CD4-positive, alpha-beta T cell (primary cell): ENCODE measurements around the gene SQSTM1. TPM values are rescaled to one million over a fixed set of nuclear protein-coding genes. Genes with fewer than 3 reads are reported as not detected.

Experiments
- ATAC-seq: fragments of 200-7000 bp; cut with Tn5 transposase; one replicate; pipeline ENCODE4 v1.10.0; 2022; ENCODE audit warnings: mild to moderate bottlenecking; ENCODE audit not compliant: poor library complexity
- CTCF ChIA-PET: fragments of 350-600 bp; sonication (Branson Sonifier 250); formaldehyde crosslinking; loops from one replicate; lab custom pipeline; 2021; ENCODE audit warnings: antibody characterized with exemption, inconsistent platforms; lab: Charles Lee
- POLR2A ChIA-PET: fragments of 350-600 bp; sonication (Branson Sonifier 250); formaldehyde crosslinking; loops from one replicate; lab custom pipeline; 2021; ENCODE audit warnings: antibody characterized with exemption, inconsistent platforms; lab: Charles Lee
- DNase-seq, 14 experiments: peaks; one replicate each; pipeline ENCODE4 v3.0.0-alpha.2; 2013 to 2020; ENCODE audit warnings: mixed read lengths in 2 of 14
- H3K27ac ChIP-seq, 2 donors: one replicate each; pipeline versions ENCODE4 v1.5.1 to v1.7.0; 2013; ENCODE audit warnings: low read length in 2 of 2, low read depth in 1 of 2, mild to moderate bottlenecking in 1 of 2
- H3K27me3 ChIP-seq, 2 experiments: 1 replicate in 1 of 2; 2 replicates in 1 of 2; pipeline versions ENCODE4 v1.6.1 to v1.7.0; 2013; ENCODE audit warnings: low read length in 2 of 2, control low read depth in 1 of 2, mild to moderate bottlenecking in 1 of 2, moderate library complexity in 1 of 2; ENCODE audit not compliant: insufficient read depth in 2 of 2, control insufficient read depth in 1 of 2
- H3K36me3 ChIP-seq: one replicate; pipeline ENCODE4 v1.6.1; 2013; ENCODE audit warnings: low read length, control low read depth; ENCODE audit not compliant: insufficient read depth
- H3K4me1 ChIP-seq: one replicate; pipeline ENCODE4 v1.6.1; 2013; ENCODE audit warnings: low read length, control low read depth; ENCODE audit not compliant: insufficient read depth
- H3K4me3 ChIP-seq: one replicate; pipeline ENCODE4 v1.5.1; 2013; ENCODE audit warnings: mild to moderate bottlenecking, low read length, moderate library complexity
- H3K9me3 ChIP-seq, 2 experiments: 1 replicate in 1 of 2; 2 replicates in 1 of 2; pipeline versions ENCODE4 v1.6.1 to v1.7.0; 2013; ENCODE audit warnings: low read length in 2 of 2, mild to moderate bottlenecking in 2 of 2, control low read depth in 1 of 2, moderate library complexity in 1 of 2; ENCODE audit not compliant: control insufficient read depth in 1 of 2, insufficient read depth in 1 of 2
- H3K27ac Mint-ChIP-seq: one replicate; pipeline ENCODE4 v1.8.0; 2020; ENCODE audit warnings: mixed read lengths
- H3K27me3 Mint-ChIP-seq: one replicate; pipeline ENCODE4 v1.8.0; 2021; ENCODE audit warnings: mixed read lengths
- H3K36me3 Mint-ChIP-seq: one replicate; pipeline ENCODE4 v1.8.0; 2021; ENCODE audit warnings: low read depth, mixed read lengths
- H3K4me1 Mint-ChIP-seq: one replicate; pipeline ENCODE4 v1.8.0; 2021; ENCODE audit warnings: low read depth, mixed read lengths
- H3K4me3 Mint-ChIP-seq: one replicate; pipeline ENCODE4 v1.8.0; 2020; ENCODE audit warnings: mild to moderate bottlenecking, mixed read lengths
- H3K9me3 Mint-ChIP-seq: one replicate; pipeline ENCODE4 v1.8.0; 2020; ENCODE audit warnings: mixed read lengths
- intact Hi-C, 2 experiments: fragments of 100-400 bp; cut with DNase I in 1 of 2; cut with micrococcal nuclease in 1 of 2; formaldehyde crosslinking; loops; one replicate each; pipeline versions ENCODE4 v1.15.1 to v1.9.0; 2023 to 2025; cut with DNase I, micrococcal nuclease
- total RNA-seq, 174 experiments: library from RNA in 2 of 174; stranded (reverse) in 2 of 174; gene quantifications; one replicate each; pipeline ENCODE4 v1.2.3 and lab custom pipeline; 2021 to 2026
- TF ChIP-seq, protein P1 (sequence below): fragments of 200-600 bp; IDR thresholded peaks from one replicate; pipeline ENCODE4 v1.8.0; 2022; ENCODE audit warnings: antibody characterized with exemption, mild to moderate bottlenecking

Gene SQSTM1
- total RNA-seq, 2 experiments from 2014 or later, result 260 to 267 TPM

DNA sequence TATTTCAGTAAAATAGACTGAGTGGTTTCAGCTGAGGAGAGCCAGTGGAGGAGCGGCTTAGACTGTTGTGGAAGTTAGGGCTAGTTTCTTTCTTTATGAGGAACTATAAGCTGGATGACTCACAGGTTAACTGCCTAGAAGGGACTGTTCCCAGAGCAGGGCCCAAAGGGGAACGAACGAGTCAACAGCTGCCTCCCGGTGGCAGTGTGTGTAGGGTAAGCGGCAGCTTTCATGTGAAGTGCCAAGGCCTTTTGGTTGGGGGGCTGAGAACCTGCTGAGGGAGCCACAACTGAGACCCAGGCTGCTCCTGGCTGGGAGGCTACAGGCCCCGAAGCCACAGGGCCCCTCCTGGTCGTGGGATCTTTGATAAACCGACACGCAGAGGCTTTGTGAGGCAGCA, 7.0 kb downstream of the SQSTM1 start:
- POLR2A ChIA-PET, result interaction anchor here (1.0 kb wide), 1 partner anchor 9 kb away, joined by 3 read pairs; no protein-coding TSS in a partner anchor
- DNase-seq, result peak in 4 of 14 experiments; percentile 21 to 65 (median 46)
- H3K9me3 Mint-ChIP-seq, result no peaks in the 10 kb centered on the region

DNA sequence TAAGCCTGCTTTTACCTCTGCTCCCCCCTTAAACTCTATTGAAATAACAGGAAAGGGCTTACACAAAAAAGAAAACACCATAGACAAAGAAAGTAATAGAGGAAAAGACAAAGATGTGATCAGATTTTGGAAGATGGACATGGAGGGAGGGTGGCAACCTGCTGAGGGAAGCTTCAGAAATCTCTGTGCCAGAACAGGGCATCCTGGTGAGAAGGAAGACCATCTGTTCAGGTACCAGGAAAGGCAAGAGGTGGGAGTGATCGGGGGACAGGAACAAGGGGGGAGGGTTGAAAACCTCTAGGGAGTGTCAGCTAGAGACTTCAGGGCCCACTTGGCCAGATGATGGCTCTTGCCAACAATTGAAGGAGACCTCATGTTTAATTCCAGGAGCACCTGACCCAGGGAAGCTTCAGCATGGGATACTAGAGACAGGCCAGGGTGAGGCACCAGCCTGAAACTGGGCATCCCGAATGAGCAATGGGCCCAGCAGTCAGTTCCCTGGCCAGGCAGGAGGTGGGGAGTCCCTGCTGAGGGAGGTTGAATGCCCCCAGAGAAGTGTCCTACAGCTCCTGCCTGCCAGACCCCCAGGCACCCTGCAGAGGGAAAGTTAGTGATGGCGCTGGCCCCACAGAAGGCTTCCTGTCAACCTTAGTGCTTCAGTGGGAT, 8.2 kb downstream of the SQSTM1 start:
- peaks cover 21% of the 10 kb centered on the region for H3K4me1 Mint-ChIP-seq
- CTCF ChIA-PET, result interaction anchor here (0.6 kb wide), 1 partner anchor 220 kb away, joined by 3 read pairs; no protein-coding TSS in a partner anchor
- Histone ChIP-seq H3K27ac (peak overlapping the region in 1 of 2 donors; percentile 15), H3K4me1 (peaks cover 15% of the 10 kb centered on the region), H3K27me3 (no peaks in the 10 kb centered on the region), H3K4me3 (no peak overlapping the region), H3K36me3 (peaks cover 82% of the 10 kb centered on the region), H3K9me3 (no peaks in the 10 kb centered on the region)
- H3K27ac Mint-ChIP-seq, result peak overlapping the region; percentile 40
- DNase-seq, result no peak
- POLR2A ChIA-PET, result interaction anchor here (2.4 kb wide), 1 partner anchor 8 kb away, joined by 7 read pairs; the partner anchor contains the start of gene SQSTM1
- H3K27me3 Mint-ChIP-seq, result no peaks in the 10 kb centered on the region
- TF ChIP-seq, protein P1, sequence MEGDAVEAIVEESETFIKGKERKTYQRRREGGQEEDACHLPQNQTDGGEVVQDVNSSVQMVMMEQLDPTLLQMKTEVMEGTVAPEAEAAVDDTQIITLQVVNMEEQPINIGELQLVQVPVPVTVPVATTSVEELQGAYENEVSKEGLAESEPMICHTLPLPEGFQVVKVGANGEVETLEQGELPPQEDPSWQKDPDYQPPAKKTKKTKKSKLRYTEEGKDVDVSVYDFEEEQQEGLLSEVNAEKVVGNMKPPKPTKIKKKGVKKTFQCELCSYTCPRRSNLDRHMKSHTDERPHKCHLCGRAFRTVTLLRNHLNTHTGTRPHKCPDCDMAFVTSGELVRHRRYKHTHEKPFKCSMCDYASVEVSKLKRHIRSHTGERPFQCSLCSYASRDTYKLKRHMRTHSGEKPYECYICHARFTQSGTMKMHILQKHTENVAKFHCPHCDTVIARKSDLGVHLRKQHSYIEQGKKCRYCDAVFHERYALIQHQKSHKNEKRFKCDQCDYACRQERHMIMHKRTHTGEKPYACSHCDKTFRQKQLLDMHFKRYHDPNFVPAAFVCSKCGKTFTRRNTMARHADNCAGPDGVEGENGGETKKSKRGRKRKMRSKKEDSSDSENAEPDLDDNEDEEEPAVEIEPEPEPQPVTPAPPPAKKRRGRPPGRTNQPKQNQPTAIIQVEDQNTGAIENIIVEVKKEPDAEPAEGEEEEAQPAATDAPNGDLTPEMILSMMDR, result no peak
- no peak for ATAC-seq
- H3K36me3 Mint-ChIP-seq, result peaks cover 99% of the 10 kb centered on the region
- H3K4me3 Mint-ChIP-seq, result no peak overlapping the region
- intact Hi-C loops, result no loop called here
- no peaks in the 10 kb centered on the region for H3K9me3 Mint-ChIP-seq

More for the DNA sequence above, 7.0 kb downstream of the SQSTM1 start:
- intact Hi-C loops, result no loop called here
- Histone ChIP-seq H3K27me3 (no peaks in the 10 kb centered on the region), H3K27ac (no peak overlapping the region), H3K9me3 (no peaks in the 10 kb centered on the region), H3K36me3 (peaks cover 82% of the 10 kb centered on the region), H3K4me1 (peaks cover 24% of the 10 kb centered on the region), H3K4me3 (no peak overlapping the region)
- H3K4me3 Mint-ChIP-seq, result no peak overlapping the region
- TF ChIP-seq, protein P1, result no peak
- H3K27me3 Mint-ChIP-seq, result no peaks in the 10 kb centered on the region
- peak overlapping the region; percentile 61 for H3K27ac Mint-ChIP-seq
- peak; percentile 37 for ATAC-seq
- H3K4me1 Mint-ChIP-seq, result peaks cover 31% of the 10 kb centered on the region
- CTCF ChIA-PET, result no interaction called here
- peaks cover 97% of the 10 kb centered on the region for H3K36me3 Mint-ChIP-seq

DNA sequence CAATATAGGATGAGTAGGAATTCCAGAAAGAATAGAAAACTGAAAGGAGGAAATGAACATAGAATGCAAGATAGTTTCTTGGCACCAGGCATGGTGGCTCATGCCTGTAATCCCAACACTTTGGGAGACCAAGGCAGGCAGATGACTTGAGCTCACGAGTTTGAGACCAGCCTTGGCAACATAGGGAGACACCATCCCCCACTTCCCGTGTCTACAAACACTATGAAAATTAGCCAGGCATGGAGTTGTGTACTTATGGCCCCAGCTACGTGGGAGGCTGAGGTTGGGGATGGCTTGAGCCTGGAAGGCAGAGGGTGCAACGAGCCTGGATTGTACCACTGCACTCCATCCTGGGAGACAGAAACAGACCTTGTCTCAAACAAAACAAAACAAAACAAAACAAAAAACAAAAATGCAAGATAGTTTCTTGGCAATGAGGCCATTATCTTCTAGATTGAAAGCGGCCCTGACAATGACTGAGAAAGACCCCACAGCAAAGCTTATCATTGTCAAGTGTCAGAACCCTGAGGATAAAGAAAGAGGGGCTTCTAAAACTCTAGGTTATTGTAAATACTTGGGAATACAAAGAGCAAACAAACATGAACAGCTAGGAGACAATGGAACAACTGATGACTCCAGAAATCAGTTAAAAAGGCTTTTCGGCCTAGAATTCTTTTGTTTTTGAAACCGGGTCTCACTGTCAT, 9.2 kb downstream of the SQSTM1 start:
- intact Hi-C loops, result no loop called here
- Histone ChIP-seq H3K27me3 (no peaks in the 10 kb centered on the region), H3K36me3 (peaks cover 76% of the 10 kb centered on the region), H3K9me3 (no peaks in the 10 kb centered on the region), H3K4me3 (no peak overlapping the region), H3K27ac (no peak overlapping the region), H3K4me1 (peaks cover 8% of the 10 kb centered on the region)
- H3K9me3 Mint-ChIP-seq, result no peaks in the 10 kb centered on the region
- H3K4me3 Mint-ChIP-seq, result no peak overlapping the region
- POLR2A ChIA-PET, result interaction anchor here (0.9 to 2.4 kb wide), 2 partner anchors 9 to 29 kb away, joined by 3 to 7 read pairs; partner anchors contain the start of genes MRNIP and SQSTM1
- peaks cover 16% of the 10 kb centered on the region for H3K4me1 Mint-ChIP-seq
- ATAC-seq, result no peak
- CTCF ChIA-PET, result interaction anchor here (1.3 kb wide), 1 partner anchor 28 kb away, joined by 3 read pairs; no protein-coding TSS in a partner anchor
- H3K27ac Mint-ChIP-seq, result no peak overlapping the region
- DNase-seq, result no peak
- TF ChIP-seq, protein P1, result no peak
- no peaks in the 10 kb centered on the region for H3K27me3 Mint-ChIP-seq
- H3K36me3 Mint-ChIP-seq, result peaks cover 92% of the 10 kb centered on the region
